ENCODE data around the gene AKNA. TPM values are rescaled to one million over a fixed set of nuclear protein-coding genes. Genes with fewer than 3 reads are reported as not detected.

AKNA gene
- total and polyA plus RNA-seq, 2 experiments from 2014 or later, result 6.6 to 13.8 TPM

DNA sequence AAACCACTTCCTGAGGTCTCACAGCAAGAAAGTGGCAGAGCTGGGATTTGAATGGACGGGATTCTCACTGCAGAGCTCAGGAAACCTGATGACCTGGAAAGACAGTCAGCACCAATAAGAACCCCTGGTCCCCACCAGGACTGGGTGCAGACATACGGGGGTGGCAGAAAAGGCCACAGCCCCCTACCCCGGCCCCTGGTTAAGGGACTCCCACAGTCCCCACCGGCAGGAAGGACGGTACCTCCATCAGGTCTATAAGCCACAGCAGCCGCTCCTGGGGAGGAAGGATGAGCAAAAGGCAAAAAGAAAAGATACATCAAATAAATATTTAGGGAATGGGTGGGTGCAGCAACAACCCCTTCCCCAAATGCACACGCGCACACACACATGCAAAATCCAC is 32.0 kb upstream of the AKNA start:
- H3K36me3 ChIP-seq (replicated peaks; ENCODE audit: insufficient read depth, low read depth), result no peaks in the 10 kb centered on the region
- no peak overlapping the region for H2AFZ ChIP-seq
- H3K79me2 ChIP-seq, result no peaks in the 10 kb centered on the region
- H3K4me2 ChIP-seq, result no peak overlapping the region
- H3K27me3 ChIP-seq, result no peaks in the 10 kb centered on the region
- no peak overlapping the region for H3K27ac ChIP-seq
- no peaks in the 10 kb centered on the region for H3K9me3 ChIP-seq (ENCODE audit: low read depth)
- no peaks in the 10 kb centered on the region for H3K9me2 ChIP-seq (replicated peaks; ENCODE audit: insufficient read depth)
- no peak for DNase-seq (ENCODE audit: low spot score)
- H3K4me1 ChIP-seq (ENCODE audit: insufficient read depth), result peaks cover 4% of the 10 kb centered on the region
- no peak overlapping the region for H3K4me3 ChIP-seq
- H4K20me1 ChIP-seq (ENCODE audit: insufficient read depth, poor library complexity, severe bottlenecking), result no peaks in the 10 kb centered on the region
- TF ChIP-seq CTCF (IDR thresholded peaks at IDR 0.05; ENCODE audit: poor library complexity) (no peak), EZH2phosphoT487 (IDR thresholded peaks at IDR 0.05; ENCODE audit: low read depth, severe bottlenecking, unreplicated experiment) (no peak), EZH2 (IDR thresholded peaks at IDR 0.05; ENCODE audit: borderline replicate concordance) (no peak)
- 94% methylated on average over 8 of the region's 8 CpGs for WGBS (ENCODE audit: low lambda C conversion rate, missing lambda C conversion rate)

DNA sequence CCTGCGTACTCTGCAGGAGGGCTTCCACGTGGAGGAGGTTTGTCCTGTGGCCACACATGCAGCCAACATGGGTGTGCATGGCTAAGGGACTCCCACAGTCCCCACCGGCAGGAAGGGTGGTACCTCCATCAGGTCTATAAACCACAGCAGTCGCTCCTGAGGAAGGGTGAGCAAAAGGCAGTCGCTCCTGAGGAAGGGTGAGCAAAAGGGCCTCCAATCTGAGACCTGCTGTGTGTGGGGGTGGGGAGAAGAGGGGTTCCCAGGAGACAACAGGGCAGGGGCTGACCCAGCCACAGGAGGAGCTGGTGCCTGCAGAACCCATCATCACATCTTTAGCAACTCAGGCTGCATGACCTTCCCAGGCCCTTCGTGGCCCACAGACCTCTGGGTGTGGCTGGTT is 30.3 kb upstream of the AKNA start:
- H3K4me1 ChIP-seq (ENCODE audit: insufficient read depth), result peaks cover 7% of the 10 kb centered on the region
- H3K27ac ChIP-seq, result peak overlapping the region; percentile 66
- no peaks in the 10 kb centered on the region for H3K79me2 ChIP-seq
- H3K4me3 ChIP-seq, result no peak overlapping the region
- TF ChIP-seq EZH2phosphoT487 (IDR thresholded peaks at IDR 0.05; ENCODE audit: low read depth, severe bottlenecking, unreplicated experiment) (no peak), EZH2 (IDR thresholded peaks at IDR 0.05; ENCODE audit: borderline replicate concordance) (no peak), CTCF (IDR thresholded peaks at IDR 0.05; ENCODE audit: poor library complexity) (no peak)
- H3K4me2 ChIP-seq, result no peak overlapping the region
- DNase-seq (ENCODE audit: low spot score), result no peak
- no peaks in the 10 kb centered on the region for H3K27me3 ChIP-seq
- WGBS (ENCODE audit: low lambda C conversion rate, missing lambda C conversion rate), result 89% methylated on average over 6 of the region's 6 CpGs
- no peaks in the 10 kb centered on the region for H3K36me3 ChIP-seq (replicated peaks; ENCODE audit: insufficient read depth, low read depth)
- H2AFZ ChIP-seq, result no peak overlapping the region
- H3K9me3 ChIP-seq (ENCODE audit: low read depth), result no peaks in the 10 kb centered on the region
- H4K20me1 ChIP-seq (ENCODE audit: insufficient read depth, poor library complexity, severe bottlenecking), result no peaks in the 10 kb centered on the region
- no peaks in the 10 kb centered on the region for H3K9me2 ChIP-seq (replicated peaks; ENCODE audit: insufficient read depth)

- no peaks in the 10 kb centered on the region for H3K9me2 ChIP-seq (replicated peaks; ENCODE audit: insufficient read depth)
- no peaks in the 10 kb centered on the region for H3K9me3 ChIP-seq (ENCODE audit: low read depth)
- H3K4me3 ChIP-seq, result no peak overlapping the region
- DNase-seq (ENCODE audit: low spot score), result no peak
- H4K20me1 ChIP-seq (ENCODE audit: insufficient read depth, poor library complexity, severe bottlenecking), result no peaks in the 10 kb centered on the region
- no peaks in the 10 kb centered on the region for H3K27me3 ChIP-seq
- H3K27ac ChIP-seq, result peak overlapping the region; percentile 66
- WGBS (ENCODE audit: low lambda C conversion rate, missing lambda C conversion rate), result 75% methylated on average over 3 of the region's 3 CpGs
- peaks cover 7% of the 10 kb centered on the region for H3K4me1 ChIP-seq (ENCODE audit: insufficient read depth)
- TF ChIP-seq EZH2phosphoT487 (IDR thresholded peaks at IDR 0.05; ENCODE audit: low read depth, severe bottlenecking, unreplicated experiment) (no peak), EZH2 (IDR thresholded peaks at IDR 0.05; ENCODE audit: borderline replicate concordance) (no peak), CTCF (IDR thresholded peaks at IDR 0.05; ENCODE audit: poor library complexity) (no peak)
- H3K36me3 ChIP-seq (replicated peaks; ENCODE audit: insufficient read depth, low read depth), result no peaks in the 10 kb centered on the region
- no peak overlapping the region for H3K4me2 ChIP-seq
- H3K79me2 ChIP-seq, result no peaks in the 10 kb centered on the region
- no peak overlapping the region for H2AFZ ChIP-seq
These were observed 29.7 kb upstream of the AKNA start for GRCh38 chr9:114417511-114417910.

DNA sequence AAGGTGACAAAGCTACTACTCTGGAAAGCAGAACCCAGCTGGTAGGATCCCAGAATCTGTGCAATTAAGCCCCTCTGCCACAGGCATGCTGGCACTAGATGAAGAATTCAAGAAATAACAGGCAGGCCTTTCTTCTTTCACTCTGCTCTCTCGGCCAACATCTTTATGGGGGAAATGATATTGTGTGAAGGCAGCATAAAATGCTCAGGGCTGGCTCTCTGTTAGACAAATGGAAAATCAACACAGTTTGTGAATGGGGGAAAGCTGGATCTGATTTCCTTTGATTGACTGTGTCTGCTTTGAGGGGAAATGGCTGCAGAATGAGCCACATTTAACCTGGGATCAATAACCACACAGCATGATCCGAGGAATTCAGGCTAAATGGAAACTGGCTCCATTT is 29.1 kb upstream of the AKNA start:
- Histone ChIP-seq H3K79me2 (no peaks in the 10 kb centered on the region), H3K27me3 (no peaks in the 10 kb centered on the region), H3K9me3 (ENCODE audit: low read depth) (no peaks in the 10 kb centered on the region), H3K36me3 (replicated peaks; ENCODE audit: insufficient read depth, low read depth) (no peaks in the 10 kb centered on the region), H3K27ac (peak overlapping the region; percentile 66), H4K20me1 (ENCODE audit: insufficient read depth, poor library complexity, severe bottlenecking) (no peaks in the 10 kb centered on the region), H3K4me1 (ENCODE audit: insufficient read depth) (peaks cover 7% of the 10 kb centered on the region), H2AFZ (no peak overlapping the region), H3K9me2 (replicated peaks; ENCODE audit: insufficient read depth) (no peaks in the 10 kb centered on the region), H3K4me2 (no peak overlapping the region), H3K4me3 (no peak overlapping the region)
- TF ChIP-seq CTCF (IDR thresholded peaks at IDR 0.05; ENCODE audit: poor library complexity) (no peak), EZH2phosphoT487 (IDR thresholded peaks at IDR 0.05; ENCODE audit: low read depth, severe bottlenecking, unreplicated experiment) (no peak), EZH2 (IDR thresholded peaks at IDR 0.05; ENCODE audit: borderline replicate concordance) (no peak)
- DNase-seq (ENCODE audit: low spot score), result no peak
- WGBS (ENCODE audit: low lambda C conversion rate, missing lambda C conversion rate), result 73% methylated on average over 2 of the region's 2 CpGs

Data from hepatocyte (in vitro differentiated cells).